Astrocyte (in vitro differentiated cells and primary cell): ENCODE results near the gene ACTN4.

Experiments
- CTCF ChIP-seq: IDR thresholded peaks from 2 replicates; pipeline ENCODE4 v1.5.1; 2011; ENCODE audit warnings: low read depth, mild to moderate bottlenecking, inconsistent platforms, low read length, moderate library complexity; ENCODE audit not compliant: insufficient read depth
- EZH2 ChIP-seq: IDR thresholded peaks from 2 replicates; pipeline ENCODE4 v1.6.1; 2012; ENCODE audit warnings: mild to moderate bottlenecking, low read length, inconsistent platforms; ENCODE audit not compliant: insufficient read depth

DNA sequence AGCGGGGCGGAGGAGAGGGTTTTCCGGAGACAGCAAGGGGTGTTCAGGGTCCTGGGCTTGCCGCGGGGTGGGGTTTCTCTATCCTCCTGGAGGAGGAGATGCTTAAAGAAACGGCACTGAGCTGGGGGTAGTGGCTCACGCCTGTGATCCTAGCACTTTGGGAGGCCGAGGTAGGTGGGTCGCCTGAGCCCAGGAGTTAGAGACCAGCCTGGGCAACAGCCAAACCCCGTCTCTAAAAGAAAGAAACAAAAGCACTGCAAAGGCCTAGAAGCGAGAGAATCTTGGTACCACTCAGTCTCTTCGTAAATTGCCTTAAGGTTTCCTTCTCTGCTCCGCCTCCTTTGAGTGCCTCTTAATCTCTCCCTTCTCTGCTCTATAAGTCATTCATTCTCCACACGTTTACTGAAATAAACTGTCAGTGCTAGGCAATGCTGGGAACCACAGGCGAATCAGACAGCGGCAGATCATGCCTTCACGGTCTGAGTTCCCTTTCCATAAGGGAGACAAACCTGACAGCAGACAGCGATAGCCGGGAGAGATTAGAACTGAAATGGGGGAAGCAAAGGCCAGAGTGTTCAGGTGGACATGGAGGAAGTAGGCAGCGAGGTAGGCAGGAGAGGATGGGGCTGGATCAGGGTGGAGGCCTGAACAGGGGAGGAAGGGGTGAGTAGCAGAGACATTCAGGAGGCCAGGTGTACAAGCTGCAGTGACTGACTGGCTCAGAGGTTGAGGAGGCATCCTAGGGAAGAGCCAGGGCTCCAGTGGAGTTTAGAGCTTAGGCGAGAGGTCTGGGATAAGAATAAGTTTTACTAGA, 27.9 kb upstream of the ACTN4 start:
- TF ChIP-seq EZH2: no peak
- TF ChIP-seq CTCF: no peak
